HUES64 (cell line): ENCODE measurements around the gene CYP4F11.
"Not testable (repeated sequence)": the region's sequence is repeated elsewhere in the genome, so short reads cannot be mapped to it uniquely, and the experiment has no call there.

Experiments
- H3K27ac ChIP-seq: 2 replicates; pipeline ENCODE4 v1.7.0; 2013; ENCODE audit warnings: low read depth, low read length, inconsistent platforms
- H3K27me3 ChIP-seq: 2 replicates; pipeline ENCODE4 v1.6.1; 2013; ENCODE audit warnings: mild to moderate bottlenecking, low read length; ENCODE audit not compliant: insufficient read depth
- H3K36me3 ChIP-seq: 2 replicates; pipeline ENCODE4 v1.6.1; 2013; ENCODE audit warnings: mild to moderate bottlenecking, low read length; ENCODE audit not compliant: insufficient read depth
- H3K4me1 ChIP-seq: 2 replicates; pipeline ENCODE4 v1.6.1; 2013; ENCODE audit warnings: mild to moderate bottlenecking, low read length, moderate library complexity; ENCODE audit not compliant: insufficient read depth
- H3K4me3 ChIP-seq: 2 replicates; pipeline ENCODE4 v1.5.1; 2013; ENCODE audit warnings: mild to moderate bottlenecking, low read length, moderate library complexity
- H3K9ac ChIP-seq: 2 replicates; pipeline ENCODE4 v1.6.1; 2013; ENCODE audit warnings: mild to moderate bottlenecking, low read depth, low read length
- H3K9me3 ChIP-seq: 2 replicates; pipeline ENCODE4 v1.6.1; 2013; ENCODE audit warnings: low read depth, low read length; ENCODE audit not compliant: insufficient read depth
- WGBS: fragments of 150-250, 120-280 bp; methylation state at CpG from one replicate; pipeline ENCODE4 v1.1.7; 2013; ENCODE audit warnings: missing lambda C conversion rate; 5-methylcytosine and 5-hydroxymethylcytosine counted together

CYP4F11 gene

GRCh38 chr19:15897738-15898276, 36.5 kb downstream of the CYP4F11 start, which contains the start of gene CYP4F2:
CYP4F2 (minus strand) TSS chr19:15898074; CDS start chr19:15897611, 463 bp downstream.
- H3K27me3 ChIP-seq, result no peaks in the 10 kb centered on the region
- H3K4me1 ChIP-seq, result no peaks in the 10 kb centered on the region
- no peak within 1 kb of the TSS for H3K27ac ChIP-seq
- no peaks in the 10 kb centered on the region for H3K36me3 ChIP-seq
- no peak within 1 kb of the TSS for H3K4me3 ChIP-seq
- H3K9me3 ChIP-seq, result peaks cover 80% of the 10 kb centered on the region
- 73% methylated on average over 3 of the region's 3 CpGs for WGBS
- H3K9ac ChIP-seq, result no peak within 1 kb of the TSS

GRCh38 chr19:15897026-15897737, 37.1 kb downstream of the CYP4F11 start:
- 81% methylated on average over 16 of the region's 16 CpGs for WGBS
- H3K9ac ChIP-seq, result no peak overlapping the region
- no peak overlapping the region for H3K4me3 ChIP-seq
- peaks cover 80% of the 10 kb centered on the region for H3K9me3 ChIP-seq
- H3K27ac ChIP-seq, result no peak overlapping the region
- H3K4me1 ChIP-seq, result no peaks in the 10 kb centered on the region
- H3K36me3 ChIP-seq, result no peaks in the 10 kb centered on the region
- H3K27me3 ChIP-seq, result no peaks in the 10 kb centered on the region

- no peak overlapping the region for H3K9ac ChIP-seq
- 63% methylated on average over 4 of the region's 4 CpGs for WGBS
- H3K4me1 ChIP-seq, result no peaks in the 10 kb centered on the region
- H3K27me3 ChIP-seq, result no peaks in the 10 kb centered on the region
- H3K9me3 ChIP-seq, result peaks cover 81% of the 10 kb centered on the region
- H3K4me3 ChIP-seq, result no peak overlapping the region
- no peak overlapping the region for H3K27ac ChIP-seq
- no peaks in the 10 kb centered on the region for H3K36me3 ChIP-seq
Observed at GRCh38 chr19:15895876-15896430, 38.4 kb downstream of the CYP4F11 start.

- H3K27me3 ChIP-seq, result no peaks in the 10 kb centered on the region
- 61% methylated on average over 2 of the region's 2 CpGs for WGBS
- no peak overlapping the region for H3K9ac ChIP-seq
- H3K4me3 ChIP-seq, result no peak overlapping the region
- no peaks in the 10 kb centered on the region for H3K36me3 ChIP-seq
- peaks cover 86% of the 10 kb centered on the region for H3K9me3 ChIP-seq
- H3K4me1 ChIP-seq, result no peaks in the 10 kb centered on the region
- H3K27ac ChIP-seq, result no peak overlapping the region
Observed at GRCh38 chr19:15894359-15894758, 40.0 kb downstream of the CYP4F11 start.

- Histone ChIP-seq H3K27ac (no peak overlapping the region), H3K36me3 (no peaks in the 10 kb centered on the region), H3K4me1 (no peaks in the 10 kb centered on the region), H3K4me3 (no peak overlapping the region), H3K9me3 (peaks cover 88% of the 10 kb centered on the region), H3K9ac (no peak overlapping the region), H3K27me3 (no peaks in the 10 kb centered on the region)
- WGBS, result 47% methylated on average over 6 of the region's 7 CpGs
Observed at GRCh38 chr19:15893477-15893876, 40.9 kb downstream of the CYP4F11 start.

- Histone ChIP-seq H3K27ac (no peak overlapping the region), H3K9ac (no peak overlapping the region), H3K27me3 (no peaks in the 10 kb centered on the region), H3K4me1 (no peaks in the 10 kb centered on the region), H3K9me3 (peaks cover 90% of the 10 kb centered on the region), H3K36me3 (no peaks in the 10 kb centered on the region), H3K4me3 (no peak overlapping the region)
- 61% methylated on average over 6 of the region's 6 CpGs for WGBS
Observed at GRCh38 chr19:15892012-15892411, 42.3 kb downstream of the CYP4F11 start.

GRCh38 chr19:15891434-15891833, 42.9 kb downstream of the CYP4F11 start:
- Histone ChIP-seq H3K4me3 (no peak overlapping the region), H3K9me3 (peaks cover 90% of the 10 kb centered on the region), H3K36me3 (no peaks in the 10 kb centered on the region), H3K9ac (no peak overlapping the region), H3K4me1 (no peaks in the 10 kb centered on the region), H3K27ac (no peak overlapping the region), H3K27me3 (no peaks in the 10 kb centered on the region)
- 73% methylated on average over 6 of the region's 6 CpGs for WGBS

- H3K9me3 ChIP-seq, result peaks cover 90% of the 10 kb centered on the region
- not testable (repeated sequence) for H3K27ac ChIP-seq, H3K27me3 ChIP-seq, H3K4me1 ChIP-seq, H3K4me3 ChIP-seq, H3K36me3 ChIP-seq, H3K9ac ChIP-seq
- WGBS, result 85% methylated on average over 9 of the region's 9 CpGs
Observed at GRCh38 chr19:15889339-15889738, 45.0 kb downstream of the CYP4F11 start.

- H3K4me1 ChIP-seq, result no peaks in the 10 kb centered on the region
- WGBS, result 78% methylated on average over 7 of the region's 7 CpGs
- H3K27me3 ChIP-seq, result no peaks in the 10 kb centered on the region
- peaks cover 77% of the 10 kb centered on the region for H3K9me3 ChIP-seq
- no peaks in the 10 kb centered on the region for H3K36me3 ChIP-seq
- H3K4me3 ChIP-seq, result no peak overlapping the region
- H3K27ac ChIP-seq, result no peak overlapping the region
- H3K9ac ChIP-seq, result no peak overlapping the region
Observed at GRCh38 chr19:15885919-15886318, 48.4 kb downstream of the CYP4F11 start.

GRCh38 chr19:15885167-15885566, 49.2 kb downstream of the CYP4F11 start:
- Histone ChIP-seq H3K27ac (no peak overlapping the region), H3K9ac (no peak overlapping the region), H3K36me3 (no peaks in the 10 kb centered on the region), H3K4me3 (no peak overlapping the region), H3K27me3 (no peaks in the 10 kb centered on the region), H3K4me1 (no peaks in the 10 kb centered on the region), H3K9me3 (peaks cover 79% of the 10 kb centered on the region)
- WGBS, result 63% methylated on average over 3 of the region's 3 CpGs

- not testable (repeated sequence) for H3K27me3 ChIP-seq, H3K9ac ChIP-seq
- 100% methylated on average over 1 of the region's 3 CpGs for WGBS
Observed at GRCh38 chr19:15883329-15883728, 51.0 kb downstream of the CYP4F11 start.

More at GRCh38 chr19:15883329-15883728, 51.0 kb downstream of the CYP4F11 start:
- H3K9me3 ChIP-seq, result peaks cover 83% of the 10 kb centered on the region
- not testable (repeated sequence) for H3K4me3 ChIP-seq, H3K27ac ChIP-seq, H3K4me1 ChIP-seq, H3K36me3 ChIP-seq
